ENCODE results near the gene DICER1.
A peak's percentile ranks its signal among the peaks of the same experiment; 100 is the strongest.
"Not testable (repeated sequence)": the region's sequence is repeated elsewhere in the genome, so short reads cannot be mapped to it uniquely, and the experiment has no call there.

DICER1 gene, protein sequence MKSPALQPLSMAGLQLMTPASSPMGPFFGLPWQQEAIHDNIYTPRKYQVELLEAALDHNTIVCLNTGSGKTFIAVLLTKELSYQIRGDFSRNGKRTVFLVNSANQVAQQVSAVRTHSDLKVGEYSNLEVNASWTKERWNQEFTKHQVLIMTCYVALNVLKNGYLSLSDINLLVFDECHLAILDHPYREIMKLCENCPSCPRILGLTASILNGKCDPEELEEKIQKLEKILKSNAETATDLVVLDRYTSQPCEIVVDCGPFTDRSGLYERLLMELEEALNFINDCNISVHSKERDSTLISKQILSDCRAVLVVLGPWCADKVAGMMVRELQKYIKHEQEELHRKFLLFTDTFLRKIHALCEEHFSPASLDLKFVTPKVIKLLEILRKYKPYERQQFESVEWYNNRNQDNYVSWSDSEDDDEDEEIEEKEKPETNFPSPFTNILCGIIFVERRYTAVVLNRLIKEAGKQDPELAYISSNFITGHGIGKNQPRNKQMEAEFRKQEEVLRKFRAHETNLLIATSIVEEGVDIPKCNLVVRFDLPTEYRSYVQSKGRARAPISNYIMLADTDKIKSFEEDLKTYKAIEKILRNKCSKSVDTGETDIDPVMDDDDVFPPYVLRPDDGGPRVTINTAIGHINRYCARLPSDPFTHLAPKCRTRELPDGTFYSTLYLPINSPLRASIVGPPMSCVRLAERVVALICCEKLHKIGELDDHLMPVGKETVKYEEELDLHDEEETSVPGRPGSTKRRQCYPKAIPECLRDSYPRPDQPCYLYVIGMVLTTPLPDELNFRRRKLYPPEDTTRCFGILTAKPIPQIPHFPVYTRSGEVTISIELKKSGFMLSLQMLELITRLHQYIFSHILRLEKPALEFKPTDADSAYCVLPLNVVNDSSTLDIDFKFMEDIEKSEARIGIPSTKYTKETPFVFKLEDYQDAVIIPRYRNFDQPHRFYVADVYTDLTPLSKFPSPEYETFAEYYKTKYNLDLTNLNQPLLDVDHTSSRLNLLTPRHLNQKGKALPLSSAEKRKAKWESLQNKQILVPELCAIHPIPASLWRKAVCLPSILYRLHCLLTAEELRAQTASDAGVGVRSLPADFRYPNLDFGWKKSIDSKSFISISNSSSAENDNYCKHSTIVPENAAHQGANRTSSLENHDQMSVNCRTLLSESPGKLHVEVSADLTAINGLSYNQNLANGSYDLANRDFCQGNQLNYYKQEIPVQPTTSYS (N-terminal part only)

DNA sequence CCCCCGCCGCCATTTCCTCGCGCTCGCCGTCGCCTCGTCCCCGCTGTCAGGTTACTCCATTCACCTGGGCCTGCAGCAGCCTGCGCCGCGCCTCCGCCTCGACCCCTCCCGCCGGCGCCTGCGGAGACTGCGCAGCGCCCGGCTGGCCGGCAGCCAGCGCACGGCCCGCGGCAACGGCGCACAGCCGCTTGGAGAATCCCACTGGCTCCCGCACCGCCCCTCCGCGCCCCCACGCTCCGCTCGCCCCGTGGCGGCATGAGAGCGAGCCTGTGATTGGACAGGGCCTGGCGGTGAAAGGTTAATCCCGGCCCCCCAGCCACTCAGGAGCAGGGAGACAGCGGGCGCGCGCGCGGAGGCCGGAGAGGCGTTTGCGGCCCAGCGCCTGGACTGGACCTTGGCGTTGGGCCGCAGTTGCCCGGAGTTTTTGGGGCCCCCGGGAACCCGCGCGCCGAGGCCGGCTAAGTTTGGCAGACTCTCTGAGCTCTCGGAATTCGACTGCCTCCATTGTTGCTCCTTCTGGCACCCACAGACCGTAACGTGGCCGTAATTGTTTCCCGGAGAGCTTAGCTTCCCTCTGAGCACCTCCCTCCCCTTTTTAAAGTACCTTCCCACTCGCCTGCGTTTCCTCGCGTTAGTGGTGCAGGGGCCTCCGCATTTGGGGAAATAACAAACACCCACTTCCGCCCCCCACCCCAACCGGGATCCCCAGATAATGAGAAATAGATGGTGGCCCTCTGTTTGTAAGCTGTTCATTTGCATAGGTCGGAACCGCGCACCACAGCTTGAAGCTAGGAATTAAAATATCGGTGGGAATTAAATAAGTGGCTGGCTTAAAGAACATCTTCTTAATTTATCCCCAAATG lies at the start of gene DICER1:
Gene DICER1, minus strand, starts transcription at position 203 of the 863 bp plus-strand sequence. CDS start 24,071 bp downstream, outside the sequence.
- DNase-seq: peak; percentile 88

DNA sequence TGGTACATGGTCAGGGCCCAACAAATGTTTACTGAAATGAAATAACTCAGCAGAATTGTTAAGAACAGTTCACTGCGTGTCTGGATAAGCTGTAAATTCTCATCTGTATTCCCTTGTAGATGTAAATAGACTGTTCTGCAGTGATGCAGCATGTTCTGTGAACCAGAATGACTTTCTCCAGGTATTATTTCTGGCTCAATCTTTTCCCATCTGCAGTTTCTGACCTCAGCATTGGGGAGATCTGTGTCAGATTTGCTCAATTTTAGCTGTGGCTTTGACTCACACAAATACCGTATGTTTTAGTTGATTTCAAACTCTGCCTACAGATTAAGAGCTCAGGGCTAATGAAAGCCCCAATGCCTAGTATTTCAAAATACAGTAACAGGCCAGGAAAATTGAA lies 49.2 kb upstream of the DICER1 start:
- no peak for DNase-seq

DNA sequence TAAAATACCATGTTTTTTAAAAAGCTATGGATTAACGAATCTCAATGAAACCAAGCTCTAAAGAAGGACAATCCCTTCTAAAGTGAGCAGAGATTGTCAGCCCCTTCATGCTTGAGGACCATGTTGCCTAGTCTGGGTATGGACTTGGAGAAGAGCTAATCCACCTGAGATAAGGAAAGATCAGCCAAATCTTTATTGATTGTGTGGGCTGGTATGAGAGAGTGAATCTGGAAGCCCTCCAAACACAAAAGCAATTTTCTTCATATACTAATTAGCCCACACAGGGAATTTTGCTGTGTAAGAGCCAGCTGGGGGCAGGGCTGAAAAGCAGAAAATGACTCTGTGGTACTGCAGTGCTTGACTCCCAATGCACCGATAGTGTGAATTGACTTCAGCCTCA lies 47.4 kb upstream of the DICER1 start:
- DNase-seq: no peak

DNA sequence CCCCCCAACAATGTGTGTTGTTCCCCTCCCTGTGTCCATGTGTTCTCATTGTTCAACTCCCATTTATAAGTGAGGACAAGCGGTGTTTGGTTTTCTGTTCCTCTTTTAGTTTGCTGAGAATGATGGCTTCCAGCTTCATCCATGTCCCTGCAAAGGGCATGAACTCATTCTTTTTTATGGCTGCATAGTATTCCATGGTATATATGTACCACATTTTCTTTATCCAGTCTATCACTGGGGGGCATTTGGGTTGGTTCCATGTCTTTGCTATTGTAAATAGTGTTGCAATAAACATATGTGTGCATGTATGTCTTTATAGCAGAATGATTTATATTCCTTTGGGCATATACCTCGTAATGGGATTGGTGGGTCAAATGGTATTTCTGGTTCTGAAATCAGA lies 44.4 kb upstream of the DICER1 start:
- DNase-seq: not testable (repeated sequence)

DNA sequence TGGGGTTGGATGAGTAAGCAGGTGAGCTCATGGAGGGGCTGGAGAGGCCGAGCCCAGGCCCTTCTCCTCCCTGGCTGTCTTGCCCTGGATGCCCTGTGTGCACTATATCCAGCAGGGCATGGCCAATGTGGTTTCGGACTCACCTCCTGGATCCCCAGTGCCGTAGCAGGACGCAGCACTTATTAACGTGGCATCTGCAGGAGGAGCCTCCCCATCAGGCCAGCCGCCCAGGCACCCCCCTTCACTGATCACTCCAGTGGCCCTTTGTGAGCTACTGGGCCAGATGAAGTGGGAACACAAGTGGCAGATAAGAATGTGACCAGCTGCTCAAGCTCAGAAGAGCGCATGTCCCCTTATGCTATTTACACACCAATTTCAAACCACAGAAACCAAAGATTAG lies 43.1 kb upstream of the DICER1 start:
- DNase-seq: peak; percentile 89

DNA sequence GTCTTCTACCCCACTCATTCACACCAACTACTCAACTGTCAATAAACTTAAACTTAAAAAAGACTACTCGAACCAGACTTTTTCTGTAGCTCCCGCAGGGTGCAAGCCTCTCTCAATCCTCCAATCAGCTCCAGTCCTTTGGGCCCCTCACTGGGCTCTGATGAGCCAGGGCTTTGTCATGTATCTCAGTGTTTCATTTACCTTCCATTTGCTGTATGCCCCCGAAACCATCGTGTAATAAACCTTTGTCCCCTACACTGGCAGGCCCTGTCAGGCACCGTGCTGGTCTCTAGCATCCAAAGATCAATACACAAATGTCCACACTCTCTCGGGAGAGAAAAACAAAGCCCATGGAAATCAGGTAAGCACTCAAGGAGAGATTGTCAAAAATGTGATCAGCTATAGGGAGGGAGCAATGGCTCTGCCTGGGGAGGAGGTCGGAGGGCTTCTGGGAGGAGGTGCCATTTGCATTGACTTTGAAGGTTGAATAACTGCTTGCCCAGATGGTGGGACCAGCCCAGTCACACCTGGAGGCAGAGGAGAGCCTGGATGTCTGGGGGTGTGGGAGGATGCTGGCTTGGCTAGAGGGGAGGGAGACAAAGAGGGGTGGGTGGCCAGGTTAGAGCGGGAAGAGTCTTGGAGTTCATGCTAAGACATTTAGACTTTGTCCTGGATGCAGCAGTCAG lies 42.1 kb upstream of the DICER1 start:
- no peak for DNase-seq

DNA sequence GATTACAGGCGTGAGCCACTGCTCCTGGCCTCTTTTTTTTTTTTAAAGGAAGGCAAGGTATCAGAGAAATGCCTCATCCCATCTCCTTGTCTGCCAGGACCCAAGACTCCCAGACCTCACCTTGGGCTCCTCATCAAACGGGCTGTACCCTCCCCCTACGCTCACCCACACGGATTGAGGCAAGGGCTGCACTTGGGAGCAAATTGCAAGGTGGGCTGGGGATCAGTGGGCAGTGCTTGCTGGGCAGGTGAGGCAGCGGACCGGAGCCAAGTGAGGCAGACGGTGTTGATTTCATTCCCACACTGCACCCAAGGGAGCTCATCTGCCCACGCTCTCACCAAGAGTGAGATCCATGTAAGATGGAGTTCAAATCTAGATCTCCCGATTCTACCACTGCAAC lies 41.0 kb upstream of the DICER1 start:
- DNase-seq: no peak

DNA sequence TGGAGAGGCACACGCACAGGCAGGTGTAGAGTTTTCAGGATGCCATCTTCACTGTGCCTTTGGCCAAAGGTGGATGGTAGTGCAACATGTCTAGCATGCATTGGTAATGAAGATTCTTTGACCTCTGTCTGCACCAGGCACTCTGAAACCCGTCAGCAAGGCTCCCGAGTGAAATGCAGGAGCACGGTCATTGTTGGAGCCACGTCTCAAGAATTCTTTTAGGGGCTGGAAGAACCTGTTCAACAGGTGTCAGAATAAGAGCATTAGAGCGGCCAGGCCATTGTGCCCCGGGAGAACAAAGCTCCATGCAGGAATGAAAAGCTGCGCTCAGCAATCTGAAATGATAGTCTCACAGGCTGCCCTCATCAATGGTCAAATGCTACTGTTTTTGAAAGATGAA lies 40.2 kb upstream of the DICER1 start:
- DNase-seq: peak; percentile 71

DNA sequence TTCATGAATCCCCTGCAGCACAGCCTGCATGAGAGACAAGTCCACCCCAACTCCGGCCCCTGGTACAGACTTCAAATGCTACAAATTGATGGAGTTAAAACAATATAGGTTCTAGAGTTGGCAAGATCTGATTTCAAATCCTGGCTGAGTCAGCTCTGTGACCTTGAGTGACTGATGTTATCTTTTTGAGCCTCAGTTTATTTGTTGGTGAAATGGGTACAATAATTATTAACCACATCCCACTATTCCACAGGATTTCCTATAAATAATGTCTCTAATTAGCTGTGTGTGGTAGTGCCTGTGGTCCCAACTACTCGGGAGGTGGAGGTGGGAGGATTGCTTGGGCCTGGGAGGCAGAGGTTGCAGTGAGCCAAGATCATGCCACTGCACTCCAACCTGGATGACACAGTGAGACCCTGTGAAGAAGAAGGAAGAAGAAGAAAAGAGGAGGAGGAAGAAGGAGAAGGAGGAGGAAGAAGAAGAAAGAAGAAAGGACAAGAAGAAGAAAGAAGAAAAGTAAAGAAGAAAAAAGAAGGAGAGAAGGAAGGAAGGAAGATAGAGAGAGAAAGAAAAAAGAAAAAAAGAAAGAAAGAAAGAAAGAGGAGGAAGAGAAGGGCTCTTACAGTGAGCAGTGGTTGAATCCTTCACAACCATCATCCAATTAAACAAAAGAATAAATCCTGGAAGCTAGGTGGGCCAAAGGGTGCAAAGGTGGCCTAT lies 39.7 kb upstream of the DICER1 start:
- DNase-seq: no peak

DNA sequence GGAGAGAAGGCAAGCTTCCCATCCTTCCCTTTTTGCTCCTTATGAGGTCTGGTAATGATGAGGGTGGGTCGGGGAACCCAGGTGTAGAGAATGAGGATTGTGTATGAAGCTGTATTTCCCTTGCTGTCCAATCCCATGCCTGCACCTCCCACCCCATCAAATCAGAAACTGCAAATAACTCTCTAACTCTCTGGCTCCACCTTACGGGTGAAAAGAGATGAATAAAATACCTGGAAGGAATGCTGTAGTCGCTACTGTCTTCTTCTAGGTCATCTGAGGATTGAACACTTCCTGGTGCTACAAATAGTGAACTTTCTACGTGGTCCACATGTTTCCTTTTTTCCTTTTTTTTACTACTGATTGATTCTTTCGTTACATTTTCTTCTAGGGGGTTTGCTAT lies 38.9 kb upstream of the DICER1 start:
- no peak for DNase-seq

DNA sequence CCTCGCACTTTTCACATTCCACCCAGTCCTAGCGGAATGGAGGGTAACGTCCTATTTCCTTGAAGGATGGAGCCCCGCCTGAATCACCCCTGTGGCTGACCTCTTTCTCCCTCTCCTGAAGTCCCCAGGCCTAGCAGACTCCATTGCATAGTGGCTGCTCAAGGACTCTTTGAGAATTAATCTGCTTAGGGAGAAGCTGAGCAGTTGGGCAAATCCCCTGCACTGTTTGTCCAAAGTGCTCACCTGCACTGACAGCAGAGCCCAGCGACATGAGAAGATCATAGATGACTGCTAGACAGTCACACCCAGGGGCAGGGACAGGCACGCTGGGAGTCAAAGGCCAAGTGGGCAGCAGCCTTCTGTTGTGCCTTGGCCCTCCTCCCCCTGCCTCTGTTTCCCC lies 37.7 kb upstream of the DICER1 start:
- DNase-seq: no peak

DNA sequence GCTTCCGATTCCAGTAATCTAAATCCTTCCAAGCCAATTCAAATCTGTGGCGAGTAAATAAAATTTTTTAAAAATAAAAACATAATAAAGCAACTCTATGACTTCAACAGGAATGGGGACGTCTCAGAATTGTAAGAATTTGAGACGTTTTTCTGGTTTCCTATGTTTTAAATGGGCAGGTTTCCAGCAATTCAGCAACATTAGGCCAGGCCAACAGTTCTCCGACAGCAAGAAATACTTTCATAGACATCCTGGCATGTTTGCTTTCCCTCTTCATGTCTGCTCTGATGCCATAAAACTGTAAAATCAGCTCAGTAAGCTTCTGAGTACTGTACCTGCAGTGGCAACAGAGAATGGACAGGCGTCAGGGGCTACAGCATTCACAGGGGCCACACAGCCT lies 35.8 kb upstream of the DICER1 start:
- peak; percentile 44 for DNase-seq

DNA sequence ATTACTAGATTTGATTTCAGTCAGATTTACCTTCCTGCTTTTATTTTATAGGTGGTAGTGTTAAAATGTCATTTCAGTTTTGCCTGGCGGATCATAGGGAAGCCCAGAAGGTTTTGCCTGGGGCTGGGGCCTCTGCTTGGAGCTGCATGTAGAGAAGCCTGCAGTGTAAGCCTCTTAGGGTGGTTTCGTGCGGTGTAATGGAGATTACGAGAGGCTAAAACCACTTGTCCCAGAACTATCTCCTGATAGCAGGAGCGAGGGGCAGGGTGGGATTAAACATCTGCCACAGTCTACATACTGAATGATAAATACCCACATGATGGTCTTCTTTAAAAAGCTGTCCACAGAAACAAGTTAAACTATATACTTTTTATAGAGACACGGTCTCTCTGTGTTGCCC lies 35.0 kb upstream of the DICER1 start:
- DNase-seq: no peak

DNA sequence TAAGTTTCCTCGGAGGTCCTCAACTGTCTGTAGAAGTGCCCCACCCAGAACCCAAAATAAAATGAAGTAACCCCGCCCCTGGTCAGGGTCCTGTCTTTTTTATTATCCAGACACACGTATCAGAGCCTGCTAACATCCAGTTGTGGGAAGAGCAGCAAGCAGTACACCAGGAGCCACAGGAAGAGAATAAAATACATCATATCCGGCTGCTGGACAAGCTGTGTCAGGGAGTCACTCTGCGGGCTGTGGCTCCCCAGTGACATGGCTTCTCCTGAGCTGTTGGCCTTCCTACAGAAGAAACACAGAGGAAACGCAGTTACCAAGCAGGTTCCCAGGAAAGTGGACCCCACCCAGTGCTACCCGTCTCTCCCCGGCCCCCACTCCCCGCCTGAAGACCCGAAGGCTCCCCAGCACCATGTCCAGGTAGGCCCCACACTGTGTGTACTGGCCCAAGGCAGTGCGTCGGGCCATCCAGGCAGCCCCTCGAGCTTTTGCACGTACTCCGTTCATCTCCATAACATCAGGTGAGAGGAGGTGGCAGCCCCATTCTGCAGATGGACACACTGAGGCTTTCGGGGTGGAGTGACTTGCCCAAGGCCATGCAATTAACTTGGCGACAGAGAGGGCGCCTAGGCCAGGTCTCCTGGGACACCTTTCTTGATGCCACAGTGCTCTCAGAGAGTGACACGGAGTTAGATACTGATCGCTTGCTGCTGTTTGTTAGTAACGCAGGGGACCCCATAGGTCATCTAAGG lies 34.3 kb upstream of the DICER1 start:
- no peak for DNase-seq

DNA sequence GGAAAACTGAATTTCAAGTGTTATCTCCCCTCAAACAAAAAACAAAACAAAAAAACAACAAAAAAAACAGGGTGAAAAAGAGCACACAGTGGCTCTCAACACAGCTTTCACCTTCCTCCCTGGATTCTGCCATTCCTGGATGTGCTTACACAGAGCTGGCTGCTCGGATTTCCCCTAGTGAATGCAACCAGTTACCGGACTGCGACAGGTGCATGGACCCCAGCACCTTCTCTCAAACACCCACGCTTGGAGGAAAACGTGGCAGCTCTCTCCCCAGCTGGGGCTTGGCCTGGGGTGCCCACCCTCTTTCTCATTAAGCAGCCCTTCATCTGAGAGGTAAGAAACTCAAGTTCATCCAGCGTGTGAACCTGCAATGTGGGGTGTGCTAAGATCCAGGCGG lies 33.5 kb upstream of the DICER1 start:
- no peak for DNase-seq

DNA sequence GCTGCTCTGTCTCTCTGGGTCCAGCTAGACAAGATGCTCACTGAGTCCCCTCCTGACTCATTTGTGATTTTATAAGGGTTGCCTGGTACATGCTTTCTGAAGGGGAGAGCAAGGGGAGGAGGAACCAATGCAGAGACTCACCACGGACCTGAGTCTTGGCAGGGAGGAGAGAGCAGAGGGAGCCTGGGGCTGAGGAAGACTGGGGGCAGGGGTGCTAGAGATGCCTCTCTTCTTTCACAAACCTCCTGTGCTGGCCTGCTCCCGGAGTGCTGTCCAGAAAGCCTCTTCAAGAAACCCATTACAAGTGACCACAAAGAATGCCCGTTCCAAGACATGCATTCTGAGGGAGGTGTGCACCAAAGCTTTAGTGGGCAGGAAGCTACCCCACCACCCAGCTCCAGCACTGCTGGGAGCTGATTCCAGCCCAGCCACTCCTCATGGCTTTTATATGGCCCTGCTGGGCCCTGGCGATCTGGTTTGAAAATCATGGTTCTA lies 33.1 kb upstream of the DICER1 start:
- no peak for DNase-seq

DNA sequence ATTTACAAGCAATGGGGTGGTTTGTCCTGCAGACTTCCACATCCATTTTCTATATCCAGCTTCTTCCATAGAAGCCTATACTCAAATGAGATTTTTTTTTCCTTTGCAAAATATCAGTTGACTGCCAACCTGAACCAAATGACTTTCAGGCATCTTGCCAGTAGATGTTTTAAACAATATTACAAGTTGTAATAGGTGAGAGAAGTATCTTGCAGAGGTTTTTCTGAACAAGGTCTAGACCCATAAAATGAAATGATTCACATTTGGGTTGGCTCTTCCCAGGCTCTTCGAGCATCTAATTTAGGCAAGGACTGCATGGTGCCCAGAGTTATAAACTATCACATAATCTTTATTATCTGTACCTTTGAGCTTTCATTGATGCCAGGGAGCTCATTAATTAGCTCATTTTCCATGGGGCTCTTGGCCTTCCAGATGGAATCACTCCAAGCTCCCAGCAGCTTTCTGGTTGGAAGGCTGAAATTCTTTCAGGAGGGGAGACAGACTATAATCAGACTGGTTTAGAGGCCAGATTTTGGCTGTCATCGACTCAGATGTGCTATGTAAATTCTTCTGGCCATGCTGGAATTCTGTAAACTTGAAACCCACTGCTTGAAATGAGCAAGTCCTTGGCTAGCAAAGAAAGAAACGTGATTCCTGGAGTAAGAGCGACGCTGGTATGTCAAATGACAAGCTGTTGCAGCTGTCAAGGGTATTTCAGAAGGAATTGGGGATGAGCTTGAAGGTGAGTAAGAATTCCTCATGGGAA lies 32.2 kb upstream of the DICER1 start:
- DNase-seq: no peak

DNA sequence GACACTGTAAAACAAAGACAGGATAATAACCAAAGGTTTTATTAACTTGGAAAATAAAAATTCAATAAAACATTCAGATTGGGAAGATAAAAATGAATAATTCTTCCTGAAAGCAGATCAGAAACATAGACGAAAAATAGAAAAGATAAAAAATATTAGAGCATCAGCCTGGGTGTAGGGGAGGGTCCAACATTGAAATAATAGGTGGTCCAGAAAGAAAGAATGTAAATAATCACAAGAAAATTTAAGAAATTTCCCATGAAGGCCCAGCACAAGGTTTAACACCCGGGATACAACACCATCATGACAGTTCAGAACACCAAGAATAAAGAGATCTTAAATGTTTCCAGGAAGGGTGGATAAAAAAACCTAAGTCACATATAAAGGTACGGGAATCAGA lies 31.1 kb upstream of the DICER1 start:
- DNase-seq: no peak

DNA sequence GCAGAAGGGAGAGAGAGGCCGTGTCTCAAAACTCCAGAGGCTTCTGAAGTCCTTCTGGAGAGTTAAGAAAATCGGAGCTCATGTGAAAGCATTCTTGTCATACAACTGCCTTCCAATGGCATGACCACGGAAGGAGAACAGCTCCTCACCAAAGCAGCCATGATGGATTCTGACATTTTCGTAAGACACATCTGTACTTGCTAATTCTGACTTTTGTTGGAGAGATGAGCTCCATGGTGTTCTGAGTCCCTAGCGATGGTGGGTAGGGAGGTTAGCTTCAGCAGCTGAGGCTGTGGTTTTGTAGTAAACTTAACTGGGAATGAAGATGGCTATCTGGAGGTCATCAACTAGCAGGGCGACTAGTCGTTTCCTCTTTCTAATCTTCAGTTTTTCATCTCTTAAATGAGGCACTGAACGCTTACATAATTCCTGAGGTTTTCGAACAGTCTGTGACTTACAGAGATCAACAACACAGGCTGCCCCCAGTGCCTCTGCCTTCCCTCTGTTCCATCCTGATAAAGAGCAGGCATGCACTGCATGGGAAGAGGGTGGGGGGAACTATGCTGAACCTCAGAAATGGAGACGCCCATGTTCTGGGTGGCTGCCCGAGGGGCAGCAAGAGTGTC lies 28.6 kb upstream of the DICER1 start:
- DNase-seq: no peak
